GM18520 (cell line): ENCODE results near the gene MRPL36.

ENCODE experiments used
- ATAC-seq: cut with Tn5 transposase; IDR thresholded peaks from one replicate; pipeline ENCODE4 v1.9.1; 2021; ENCODE audit not compliant: unreplicated experiment

MRPL36 gene

DNA sequence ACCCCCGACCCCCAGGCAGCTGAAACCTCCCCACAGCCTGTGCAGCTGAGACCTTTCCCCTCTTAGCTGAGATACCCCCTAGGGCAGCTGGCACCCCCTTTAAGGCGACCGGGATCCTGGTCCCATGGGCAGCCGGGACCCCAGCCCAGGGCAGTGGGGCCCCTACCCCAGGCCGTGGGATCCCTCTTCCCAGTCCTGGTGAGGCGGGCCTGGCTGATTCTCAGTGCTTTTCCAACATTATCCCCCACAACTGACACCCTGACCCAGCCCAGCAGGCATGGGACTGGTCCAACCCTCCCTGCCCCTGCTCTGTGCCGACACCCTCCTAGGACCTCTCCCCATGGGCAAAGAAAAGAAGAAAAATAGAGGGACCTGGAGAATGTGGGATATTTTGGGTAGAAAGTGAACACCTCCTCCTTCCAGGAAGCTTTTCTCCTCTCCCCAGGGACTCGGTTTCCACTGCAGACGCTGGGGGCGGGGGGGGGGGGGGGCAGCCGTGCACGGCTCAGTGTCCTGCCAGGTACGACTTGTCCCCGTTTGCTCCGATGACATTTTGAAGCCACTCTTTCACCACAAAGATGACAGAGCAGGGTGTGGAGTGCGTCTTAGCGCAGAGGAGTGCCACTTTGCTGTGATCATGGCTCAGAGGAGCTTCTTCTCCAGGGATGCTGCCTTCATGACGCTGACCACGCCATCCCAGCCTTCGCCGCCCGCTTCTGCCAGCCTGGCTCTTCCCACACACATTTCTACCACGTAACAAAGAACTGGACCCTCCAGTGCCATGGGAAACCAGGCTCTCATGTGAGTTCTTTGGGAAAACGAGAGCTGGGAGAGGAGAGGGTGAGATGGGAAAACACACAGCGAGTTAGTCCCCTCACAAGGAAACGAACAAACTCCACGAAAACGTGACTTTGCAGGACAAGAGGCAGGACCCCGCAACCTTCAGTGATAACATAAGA is 47.5 kb downstream of the MRPL36 start:
- ATAC-seq = no peak

- ATAC-seq = no peak
Observed at GRCh38 chr5:1751026-1751863, 48.4 kb downstream of the MRPL36 start.

DNA sequence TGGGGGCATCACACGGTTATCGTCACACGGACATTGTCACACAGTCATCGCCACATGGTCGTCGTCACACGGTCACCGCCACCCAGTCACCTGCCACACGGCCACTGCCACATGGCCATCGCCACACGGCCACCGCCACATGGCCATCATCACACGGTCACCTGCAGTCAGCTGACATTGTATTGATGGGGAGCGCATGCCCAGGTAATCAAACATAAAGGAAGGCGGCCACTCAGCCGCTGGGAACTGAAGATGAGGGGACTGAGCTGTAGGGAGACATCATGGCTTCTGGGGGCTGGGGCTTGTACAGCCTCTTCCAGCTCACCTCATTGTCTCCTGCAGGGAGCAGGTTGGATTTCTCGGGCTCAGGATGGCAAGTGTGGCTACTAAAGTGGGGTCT is 49.2 kb downstream of the MRPL36 start:
- no peak for ATAC-seq

- no peak for ATAC-seq
Observed at GRCh38 chr5:1749346-1750124, 50.1 kb downstream of the MRPL36 start.

DNA sequence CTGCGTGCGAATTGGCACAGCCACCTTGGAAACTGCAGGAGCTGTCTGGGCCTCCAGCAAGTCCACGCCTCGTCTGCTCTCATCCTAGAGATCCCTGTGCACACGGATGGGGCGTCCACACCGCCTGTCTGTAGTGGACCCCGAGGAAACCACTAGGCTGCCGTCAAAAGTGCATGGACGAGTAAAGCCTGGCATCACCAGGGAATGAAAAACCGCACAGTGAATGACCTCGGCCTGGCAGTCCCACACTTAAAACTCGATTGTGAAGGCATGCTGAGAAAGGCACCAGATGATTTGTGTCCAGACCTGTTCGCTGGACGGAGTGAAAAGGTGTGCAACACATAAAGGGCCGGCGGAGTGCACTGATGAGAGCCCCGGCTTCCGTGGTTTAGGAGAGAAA is 50.8 kb downstream of the MRPL36 start:
- ATAC-seq = no peak
